Cardiac muscle cell (in vitro differentiated cells and primary cell): ENCODE measurements around the gene USP17L21. TPM values are rescaled to one million over a fixed set of nuclear protein-coding genes. Genes with fewer than 3 reads are reported as not detected.
"Not testable (repeated sequence)": the region's sequence is repeated elsewhere in the genome, so short reads cannot be mapped to it uniquely, and the experiment has no call there.

Source experiments
- DNase-seq, 2 donors: peaks; one replicate each; pipeline versions ENCODE4 v3.0.0 to v3.0.0-alpha.2; 2010 to 2017; ENCODE audit warnings: low read depth in 1 of 2, low spot score in 1 of 2
- H3K27ac ChIP-seq: fragments of 200-600 bp; sonication (generic); 2 replicates; pipeline ENCODE4 v1.5.1; 2016
- H3K27me3 ChIP-seq: fragments of 200-600 bp; sonication (generic); 2 replicates; pipeline ENCODE4 v1.6.0; 2016; ENCODE audit warnings: control low read depth
- H3K36me3 ChIP-seq: fragments of 200-600 bp; sonication (generic); 2 replicates; pipeline ENCODE4 v1.5.1; 2016; ENCODE audit warnings: control low read depth
- H3K4me1 ChIP-seq: fragments of 200-600 bp; sonication (generic); 2 replicates; pipeline ENCODE4 v1.8.1; 2017; ENCODE audit warnings: low read depth, mild to moderate bottlenecking, mixed run types
- H3K4me3 ChIP-seq: fragments of 200-600 bp; sonication (generic); 2 replicates; pipeline ENCODE4 v1.5.1; 2016; ENCODE audit warnings: mild to moderate bottlenecking
- H3K9me3 ChIP-seq: fragments of 200-600 bp; sonication (generic); 2 replicates; pipeline ENCODE4 v1.5.1; 2017; ENCODE audit warnings: low read depth, mild to moderate bottlenecking, control low read depth
- polyA plus RNA-seq: library from polyadenylated mRNA; unstranded; fragments of >200 nt; fragmentation: Nextera tagmentation; extraction: Ambion mirVana; gene quantifications from 2 replicates; pipeline ENCODE4 v1.2.1, GENCODE V29; 2016
- total RNA-seq: library from RNA; depleted of rRNA; stranded (reverse); fragments of >200 nt; gene quantifications from 2 replicates; pipeline ENCODE4 v1.2.3, GENCODE V29; 2016

USP17L21 gene
- total RNA-seq: not detected in 2 replicates
- not detected in 2 replicates for polyA plus RNA-seq

GRCh38 chr4:9262572-9262971 is at the start of gene USP17L21:
Gene USP17L21 (plus strand): TSS chr4:9262872. CDS start chr4:9262872, 0 bp downstream.
- H3K27ac ChIP-seq, H3K27me3 ChIP-seq, H3K4me3 ChIP-seq, H3K4me1 ChIP-seq, H3K36me3 ChIP-seq, H3K9me3 ChIP-seq, DNase-seq: not testable (repeated sequence)

GRCh38 chr4:9214701-9215100 is 48.0 kb upstream of the USP17L21 start:
- H3K27ac ChIP-seq, DNase-seq, H3K36me3 ChIP-seq, H3K27me3 ChIP-seq, H3K4me3 ChIP-seq, H3K4me1 ChIP-seq, H3K9me3 ChIP-seq: not testable (repeated sequence)

GRCh38 chr4:9215105-9215504 is 47.6 kb upstream of the USP17L21 start, which contains the start of gene USP17L11:
Gene USP17L11 (plus strand): TSS chr4:9215405. CDS start chr4:9215405, 0 bp downstream.
- H3K27me3 ChIP-seq, H3K4me3 ChIP-seq, H3K27ac ChIP-seq, H3K4me1 ChIP-seq, DNase-seq, H3K9me3 ChIP-seq, H3K36me3 ChIP-seq: not testable (repeated sequence)

- H3K4me1 ChIP-seq, H3K9me3 ChIP-seq, H3K27ac ChIP-seq, H3K4me3 ChIP-seq, DNase-seq, H3K36me3 ChIP-seq, H3K27me3 ChIP-seq: not testable (repeated sequence)
These were observed 42.8 kb upstream of the USP17L21 start, which contains the start of gene USP17L12 for GRCh38 chr4:9219852-9220251. Gene USP17L12 (plus strand): TSS chr4:9220152. CDS start chr4:9220152, 0 bp downstream.

- not testable (repeated sequence) for H3K27ac ChIP-seq, H3K36me3 ChIP-seq, DNase-seq, H3K4me3 ChIP-seq, H3K9me3 ChIP-seq, H3K4me1 ChIP-seq, H3K27me3 ChIP-seq
These were observed 38.1 kb upstream of the USP17L21 start, which contains the start of gene USP17L13 for GRCh38 chr4:9224596-9224995. Gene USP17L13 (plus strand): TSS chr4:9224896. CDS start chr4:9224896, 0 bp downstream.

GRCh38 chr4:9230249-9230648 is 32.4 kb upstream of the USP17L21 start:
- H3K36me3 ChIP-seq, H3K27ac ChIP-seq, H3K4me1 ChIP-seq, H3K9me3 ChIP-seq, DNase-seq, H3K4me3 ChIP-seq, H3K27me3 ChIP-seq: not testable (repeated sequence)

GRCh38 chr4:9234085-9234484 is 28.6 kb upstream of the USP17L21 start, which contains the start of gene USP17L15:
Gene USP17L15 (plus strand): TSS chr4:9234385. CDS start chr4:9234385, 0 bp downstream.
- not testable (repeated sequence) for H3K36me3 ChIP-seq, H3K27me3 ChIP-seq, H3K27ac ChIP-seq, H3K4me1 ChIP-seq, H3K4me3 ChIP-seq, H3K9me3 ChIP-seq, DNase-seq

- H3K27me3 ChIP-seq, H3K4me3 ChIP-seq, H3K9me3 ChIP-seq, H3K27ac ChIP-seq, H3K36me3 ChIP-seq, H3K4me1 ChIP-seq: not testable (repeated sequence)
- DNase-seq: peak; percentile 0
These were observed 24.2 kb upstream of the USP17L21 start for GRCh38 chr4:9238461-9238860.

- H3K9me3 ChIP-seq, DNase-seq, H3K36me3 ChIP-seq, H3K27ac ChIP-seq, H3K4me3 ChIP-seq, H3K4me1 ChIP-seq, H3K27me3 ChIP-seq: not testable (repeated sequence)
These were observed 19.1 kb upstream of the USP17L21 start, which contains the start of gene USP17L17 for GRCh38 chr4:9243579-9243978. Gene USP17L17 (plus strand): TSS chr4:9243879. CDS start chr4:9243879, 0 bp downstream.

- H3K27ac ChIP-seq, H3K4me1 ChIP-seq: not testable (repeated sequence)
- DNase-seq: peak in 1 of 2 donors; percentile 0
These were observed 14.6 kb upstream of the USP17L21 start, which contains the start of gene USP17L18 for GRCh38 chr4:9247953-9248680. Gene USP17L18 (plus strand): TSS chr4:9248630. CDS start chr4:9248630, 0 bp downstream.

GRCh38 chr4:9253078-9253477 is 9.6 kb upstream of the USP17L21 start, which contains the start of gene USP17L19:
Gene USP17L19 (plus strand): TSS chr4:9253378. CDS start chr4:9253378, 0 bp downstream.
- not testable (repeated sequence) for DNase-seq, H3K4me3 ChIP-seq, H3K27ac ChIP-seq, H3K36me3 ChIP-seq, H3K4me1 ChIP-seq, H3K27me3 ChIP-seq, H3K9me3 ChIP-seq

More at GRCh38 chr4:9247953-9248680, 14.6 kb upstream of the USP17L21 start, which contains the start of gene USP17L18:
- H3K9me3 ChIP-seq, H3K27me3 ChIP-seq, H3K36me3 ChIP-seq, H3K4me3 ChIP-seq: not testable (repeated sequence)

GRCh38 chr4:9257824-9258223 is 4.8 kb upstream of the USP17L21 start, which contains the start of gene USP17L20:
Gene USP17L20 (plus strand): TSS chr4:9258124. CDS start chr4:9258124, 0 bp downstream.
- DNase-seq, H3K9me3 ChIP-seq, H3K36me3 ChIP-seq, H3K4me1 ChIP-seq, H3K27me3 ChIP-seq, H3K27ac ChIP-seq, H3K4me3 ChIP-seq: not testable (repeated sequence)

- H3K27ac ChIP-seq, H3K9me3 ChIP-seq, H3K27me3 ChIP-seq, H3K4me3 ChIP-seq, DNase-seq, H3K4me1 ChIP-seq, H3K36me3 ChIP-seq: not testable (repeated sequence)
These were observed 4.6 kb downstream of the USP17L21 start, which contains the start of gene USP17L22 for GRCh38 chr4:9267319-9267718. Gene USP17L22 (plus strand): TSS chr4:9267619. CDS start chr4:9267619, 0 bp downstream.

GRCh38 chr4:9271719-9272118 is 9.0 kb downstream of the USP17L21 start:
- DNase-seq, H3K36me3 ChIP-seq, H3K9me3 ChIP-seq, H3K27me3 ChIP-seq, H3K4me1 ChIP-seq, H3K27ac ChIP-seq, H3K4me3 ChIP-seq: not testable (repeated sequence)
